ENCODE measurements around the gene GBX2. TPM values are rescaled to one million over a fixed set of nuclear protein-coding genes. Genes with fewer than 3 reads are reported as not detected.

GBX2 gene
- total RNA-seq, 3 donors from 2014 or later: not detected

DNA sequence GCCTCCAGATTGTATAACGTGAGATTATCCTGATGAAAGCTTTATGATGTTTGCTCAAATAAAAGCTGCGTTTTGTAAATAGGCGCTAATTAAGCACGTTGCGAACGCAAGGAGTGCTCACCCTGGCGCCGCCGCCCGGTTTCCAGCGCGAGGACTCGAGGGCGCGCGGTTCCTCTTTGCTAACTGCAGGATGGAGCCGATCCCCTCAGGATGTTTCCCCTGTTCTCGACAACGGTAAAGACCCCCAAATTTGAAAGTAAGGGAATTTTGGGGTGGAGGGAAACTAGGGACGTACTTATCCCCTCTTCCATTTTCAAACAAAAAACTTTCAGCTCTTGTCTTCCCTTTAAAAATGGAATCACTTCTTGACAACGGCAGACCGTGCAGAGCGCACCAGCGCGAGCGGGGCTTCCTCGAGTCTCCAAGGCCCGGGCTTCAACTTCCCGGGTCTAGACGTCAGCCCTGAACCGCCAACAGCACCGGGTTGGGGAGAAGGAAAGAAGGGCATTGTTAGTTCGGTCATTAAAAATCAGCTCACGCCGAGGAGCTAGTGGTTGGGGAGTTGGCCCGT, 1.1 kb upstream of the GBX2 start:
- no peaks in the 10 kb centered on the region for H3K9me3 ChIP-seq
- no peak for DNase-seq (ENCODE audit: low spot score in 2 of 2)
- H3K27me3 ChIP-seq: peaks cover 26 to 100% of the 10 kb centered on the region in 2 donors
- no peaks in the 10 kb centered on the region for H3K36me3 ChIP-seq
- intact Hi-C loops (cut with DNase I; ENCODE audit: low total_unique reads): no loop called here
- TF ChIP-seq POLR2AphosphoS5 (IDR thresholded peaks at IDR 0.05) (no peak), POLR2A (IDR thresholded peaks at IDR 0.05) (no peak)
- TF ChIP-seq, protein P1, sequence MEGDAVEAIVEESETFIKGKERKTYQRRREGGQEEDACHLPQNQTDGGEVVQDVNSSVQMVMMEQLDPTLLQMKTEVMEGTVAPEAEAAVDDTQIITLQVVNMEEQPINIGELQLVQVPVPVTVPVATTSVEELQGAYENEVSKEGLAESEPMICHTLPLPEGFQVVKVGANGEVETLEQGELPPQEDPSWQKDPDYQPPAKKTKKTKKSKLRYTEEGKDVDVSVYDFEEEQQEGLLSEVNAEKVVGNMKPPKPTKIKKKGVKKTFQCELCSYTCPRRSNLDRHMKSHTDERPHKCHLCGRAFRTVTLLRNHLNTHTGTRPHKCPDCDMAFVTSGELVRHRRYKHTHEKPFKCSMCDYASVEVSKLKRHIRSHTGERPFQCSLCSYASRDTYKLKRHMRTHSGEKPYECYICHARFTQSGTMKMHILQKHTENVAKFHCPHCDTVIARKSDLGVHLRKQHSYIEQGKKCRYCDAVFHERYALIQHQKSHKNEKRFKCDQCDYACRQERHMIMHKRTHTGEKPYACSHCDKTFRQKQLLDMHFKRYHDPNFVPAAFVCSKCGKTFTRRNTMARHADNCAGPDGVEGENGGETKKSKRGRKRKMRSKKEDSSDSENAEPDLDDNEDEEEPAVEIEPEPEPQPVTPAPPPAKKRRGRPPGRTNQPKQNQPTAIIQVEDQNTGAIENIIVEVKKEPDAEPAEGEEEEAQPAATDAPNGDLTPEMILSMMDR (IDR thresholded peaks at IDR 0.05): no peak
- H3K4me3 ChIP-seq: no peak overlapping the region
- H3K4me1 ChIP-seq: peaks cover 20 to 25% of the 10 kb centered on the region in 2 donors
- H3K27ac ChIP-seq: no peak overlapping the region

DNA sequence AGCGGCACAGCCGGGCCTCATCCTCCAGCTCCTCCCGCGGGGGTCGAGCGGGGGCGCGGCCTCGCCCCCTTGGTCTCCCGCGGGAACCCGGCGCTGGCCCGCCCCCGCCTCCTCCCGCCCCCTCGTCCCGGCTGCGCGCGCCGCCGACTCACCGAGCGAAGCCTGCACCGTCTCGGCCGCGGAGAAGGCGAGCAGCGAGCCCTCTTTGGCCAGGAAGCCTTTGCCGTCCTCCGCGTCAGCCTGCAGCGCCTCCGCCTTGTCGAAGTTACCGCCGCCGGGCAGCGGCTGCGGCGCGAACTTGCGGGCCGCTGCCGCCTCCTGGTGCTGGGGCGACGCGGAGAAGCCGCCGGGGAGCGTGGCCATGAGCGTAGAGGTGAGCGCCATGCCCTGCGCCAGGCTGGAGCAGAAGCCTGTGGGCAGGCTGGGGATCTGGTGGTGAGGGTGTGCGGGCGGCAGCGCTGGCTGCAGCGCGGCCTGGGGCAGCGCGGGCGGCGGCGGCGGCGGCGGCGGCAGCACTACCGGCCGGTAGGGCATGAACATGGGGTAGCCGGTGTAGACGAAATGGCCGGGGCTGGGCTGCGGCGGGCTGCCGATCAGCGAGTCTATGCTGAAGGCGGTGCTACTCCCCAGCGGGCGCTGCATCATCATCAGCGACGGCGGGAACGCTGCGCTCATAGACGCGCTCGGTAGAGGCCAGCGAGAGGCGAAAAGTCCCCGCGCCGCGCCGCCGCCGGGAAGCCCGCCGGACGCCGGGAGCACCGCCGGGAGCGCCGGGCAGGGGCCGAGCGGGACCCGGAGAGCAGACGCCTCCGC, 683 bp downstream of the GBX2 start:
- no peak for DNase-seq (ENCODE audit: low spot score in 2 of 2)
- no peaks in the 10 kb centered on the region for H3K9me3 ChIP-seq
- intact Hi-C loops (cut with DNase I; ENCODE audit: low total_unique reads): no loop called here
- H3K4me3 ChIP-seq: peak overlapping the region; percentile 29 to 71 (median 41)
- H3K4me1 ChIP-seq: peaks cover 20 to 25% of the 10 kb centered on the region in 2 donors
- H3K27ac ChIP-seq: no peak overlapping the region
- TF ChIP-seq POLR2AphosphoS5 (IDR thresholded peaks at IDR 0.05) (no peak), POLR2A (IDR thresholded peaks at IDR 0.05) (no peak)
- TF ChIP-seq, protein P1 (IDR thresholded peaks at IDR 0.05): no peak
- no peaks in the 10 kb centered on the region for H3K36me3 ChIP-seq
- peaks cover 20 to 99% of the 10 kb centered on the region in 2 donors for H3K27me3 ChIP-seq

DNA sequence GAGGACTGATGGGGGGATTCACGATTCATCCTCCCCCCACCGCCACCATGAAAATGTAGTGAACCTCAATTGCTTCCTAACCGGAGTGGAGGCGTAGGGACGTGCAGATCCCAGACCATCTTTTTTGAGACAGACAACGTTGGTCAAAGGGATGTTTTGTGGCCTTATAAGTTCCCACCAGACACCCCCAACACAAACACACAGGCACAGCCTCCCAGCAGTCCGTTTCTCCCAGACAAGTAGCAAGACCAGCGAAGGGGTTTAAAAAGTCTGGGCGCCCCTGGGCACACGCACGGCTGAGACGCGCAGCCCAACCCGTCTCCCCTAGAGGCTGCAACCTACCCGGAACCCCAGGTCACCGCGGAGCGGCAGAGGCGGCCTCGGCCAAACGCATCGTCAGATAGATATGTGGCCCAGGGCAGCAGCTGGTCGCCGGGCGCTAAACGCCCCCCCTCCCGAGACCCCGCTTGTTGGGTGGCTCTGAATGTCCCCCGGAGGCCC, 1.3 kb downstream of the GBX2 start:
- Histone ChIP-seq H3K9me3 (no peaks in the 10 kb centered on the region), H3K4me3 (peak overlapping the region; percentile 29 to 71 (median 41)), H3K36me3 (no peaks in the 10 kb centered on the region), H3K27ac (no peak overlapping the region), H3K4me1 (peaks cover 17 to 25% of the 10 kb centered on the region in 2 donors), H3K27me3 (peaks cover 20 to 97% of the 10 kb centered on the region in 2 donors)
- intact Hi-C loops (cut with DNase I; ENCODE audit: low total_unique reads): no loop called here
- TF ChIP-seq, protein P1 (IDR thresholded peaks at IDR 0.05): no peak
- TF ChIP-seq POLR2A (IDR thresholded peaks at IDR 0.05): no peak
- no peak for TF ChIP-seq POLR2AphosphoS5 (IDR thresholded peaks at IDR 0.05)
- DNase-seq (ENCODE audit: low spot score in 2 of 2): no peak

GRCh38 chr2:236165842-236166795, 2.1 kb downstream of the GBX2 start:
- no peaks in the 10 kb centered on the region for H3K36me3 ChIP-seq
- H3K27ac ChIP-seq: no peak overlapping the region
- intact Hi-C loops (cut with DNase I; ENCODE audit: low total_unique reads): no loop called here
- no peaks in the 10 kb centered on the region for H3K9me3 ChIP-seq
- H3K4me3 ChIP-seq: peak overlapping the region; percentile 28 to 71 (median 30)
- TF ChIP-seq, protein P1 (IDR thresholded peaks at IDR 0.05): no peak
- TF ChIP-seq POLR2AphosphoS5 (IDR thresholded peaks at IDR 0.05): no peak
- TF ChIP-seq POLR2A (IDR thresholded peaks at IDR 0.05): no peak
- H3K4me1 ChIP-seq: peaks cover 17 to 25% of the 10 kb centered on the region in 2 donors
- no peak for DNase-seq (ENCODE audit: low spot score in 2 of 2)
- peaks cover 20 to 97% of the 10 kb centered on the region in 2 donors for H3K27me3 ChIP-seq
